GM19239 (cell line): ENCODE measurements around the gene ABTB2.
"Not testable (repeated sequence)": the region's sequence is repeated elsewhere in the genome, so short reads cannot be mapped to it uniquely, and the experiment has no call there.

Source experiments
- DNase-seq: peaks from one replicate; pipeline ENCODE4 v3.0.0; 2011; ENCODE audit warnings: low spot score; ENCODE audit not compliant: insufficient read length
- FAIRE-seq: peaks from 2 replicates; lab custom pipeline; 2011; peaks lifted over from hg19 to GRCh38; lab: Jason Lieb, UNC

Gene ABTB2

DNA sequence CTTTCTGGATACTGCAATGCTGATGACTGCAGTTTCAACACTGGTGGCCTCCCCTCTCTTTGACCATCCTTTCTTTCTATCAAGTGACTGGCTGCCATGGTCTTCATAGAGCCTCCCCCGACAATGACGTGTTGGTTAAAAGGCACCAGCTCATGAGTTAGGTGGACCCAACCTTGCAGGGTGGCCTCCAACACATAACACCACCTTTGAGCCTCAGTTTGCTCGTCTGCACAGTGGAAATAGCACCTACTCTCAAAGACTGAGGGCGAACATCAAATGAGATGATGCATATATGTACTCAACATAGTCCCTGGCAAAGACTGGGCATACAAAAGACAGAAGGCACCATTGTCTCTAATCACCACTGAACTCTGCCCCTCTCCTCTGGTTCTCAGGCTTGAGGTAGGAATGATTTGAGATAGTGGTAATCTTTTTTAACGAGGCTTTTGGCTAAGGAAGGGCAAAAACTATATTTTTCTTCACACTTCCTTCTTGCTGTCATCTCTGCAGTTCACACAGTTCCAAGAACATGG lies 133.3 kb downstream of the ABTB2 start:
- DNase-seq (no peak), FAIRE-seq (no peak)

DNA sequence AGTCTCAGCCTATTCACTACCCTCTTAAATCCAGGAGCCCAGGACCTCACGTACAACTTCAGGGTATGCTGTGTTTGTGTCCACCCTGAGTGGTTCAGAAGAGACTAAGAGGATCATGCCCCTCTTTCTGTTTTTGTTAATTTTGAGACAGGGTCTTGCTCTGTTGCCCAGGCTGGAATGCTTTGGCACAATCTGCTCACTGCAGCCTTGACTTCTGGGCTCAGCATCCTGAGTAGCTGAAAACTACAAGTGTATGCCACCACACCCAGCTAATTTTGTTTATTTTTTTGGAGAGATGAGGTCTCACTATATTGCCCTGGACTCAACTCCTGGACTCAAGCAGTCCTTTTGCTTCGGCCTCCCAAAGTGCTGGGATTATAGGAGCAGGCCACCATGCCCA lies 133.9 kb downstream of the ABTB2 start:
- DNase-seq (no peak), FAIRE-seq (no peak)

DNA sequence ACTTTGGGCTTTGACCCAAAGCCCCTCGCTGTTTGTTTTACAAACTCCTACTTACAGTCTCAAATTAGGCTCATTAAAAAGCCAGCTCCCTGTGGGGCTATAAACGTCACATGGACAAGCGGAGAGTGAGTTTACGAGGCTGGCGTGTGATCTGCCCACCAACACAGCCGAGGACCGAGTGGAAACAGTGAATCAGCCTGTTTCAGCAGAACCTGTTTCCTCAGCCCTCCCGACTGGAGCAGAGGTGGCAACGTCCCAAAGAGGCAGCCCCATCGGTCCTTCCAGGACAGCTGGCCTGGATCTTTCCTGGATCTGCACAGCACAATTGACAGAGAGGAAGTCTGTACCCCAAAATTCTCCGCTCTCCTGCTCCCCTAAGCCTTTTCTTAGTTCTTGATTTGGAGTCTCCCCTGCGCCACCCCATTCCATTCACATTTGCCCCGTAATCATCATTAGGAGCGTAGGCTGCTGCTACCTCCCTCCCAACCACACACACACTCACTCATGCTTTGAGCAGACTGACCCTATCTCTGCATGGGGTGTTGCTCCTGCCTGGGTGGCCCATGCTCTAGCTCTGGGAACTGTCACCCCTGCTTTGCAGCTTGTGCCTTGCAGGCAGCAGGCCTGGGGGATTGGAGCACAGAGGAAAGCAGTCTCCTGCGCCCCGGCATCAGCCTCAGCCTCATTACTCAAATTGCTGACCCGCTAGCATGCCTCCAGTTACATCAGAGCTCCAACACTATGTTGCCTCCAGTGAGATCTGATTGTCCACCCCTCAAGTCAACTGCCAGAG lies 134.6 kb downstream of the ABTB2 start:
- DNase-seq (no peak), FAIRE-seq (no peak)

DNA sequence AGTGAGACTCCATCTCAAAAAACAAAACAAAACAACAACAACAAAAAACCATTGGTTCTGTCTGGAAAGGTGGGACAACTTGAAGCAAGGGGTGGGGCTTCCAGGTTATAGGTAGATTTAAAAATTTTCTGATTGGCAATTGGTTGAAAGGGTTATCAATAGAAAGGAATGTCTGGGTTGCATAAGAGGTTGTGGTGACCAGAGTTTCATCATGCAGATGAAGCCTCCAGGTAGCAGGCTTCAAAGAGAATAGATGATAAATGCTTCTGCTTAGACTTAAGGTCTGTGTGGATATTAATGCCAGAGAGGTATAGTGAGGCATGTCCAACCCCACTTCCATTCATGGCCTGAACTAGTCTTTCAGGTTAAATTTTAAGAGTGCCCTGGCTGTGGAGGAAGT lies 135.8 kb downstream of the ABTB2 start:
- DNase-seq (no peak), FAIRE-seq (no peak)

DNA sequence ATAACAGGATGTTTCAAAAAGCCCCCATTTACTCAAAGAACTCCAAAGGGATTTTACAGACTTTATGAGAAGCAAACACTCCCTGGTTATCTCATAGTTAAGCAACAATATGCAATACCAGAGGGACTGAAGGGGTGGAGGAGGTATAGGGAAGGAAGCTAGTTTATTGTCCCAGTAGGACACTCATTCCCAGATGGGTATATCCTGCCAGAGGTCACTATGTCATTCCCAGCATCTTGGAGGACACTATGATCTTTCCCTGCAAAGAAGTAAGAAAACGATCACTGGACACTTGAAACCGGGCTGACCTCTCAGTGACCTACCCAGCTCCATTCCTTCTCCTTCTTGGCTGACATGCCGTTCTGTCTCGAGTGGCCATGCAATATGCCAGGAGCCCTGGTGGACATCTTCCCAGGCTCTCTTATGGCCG lies 137.9 kb downstream of the ABTB2 start:
- FAIRE-seq, result no peak
- DNase-seq, result no peak

DNA sequence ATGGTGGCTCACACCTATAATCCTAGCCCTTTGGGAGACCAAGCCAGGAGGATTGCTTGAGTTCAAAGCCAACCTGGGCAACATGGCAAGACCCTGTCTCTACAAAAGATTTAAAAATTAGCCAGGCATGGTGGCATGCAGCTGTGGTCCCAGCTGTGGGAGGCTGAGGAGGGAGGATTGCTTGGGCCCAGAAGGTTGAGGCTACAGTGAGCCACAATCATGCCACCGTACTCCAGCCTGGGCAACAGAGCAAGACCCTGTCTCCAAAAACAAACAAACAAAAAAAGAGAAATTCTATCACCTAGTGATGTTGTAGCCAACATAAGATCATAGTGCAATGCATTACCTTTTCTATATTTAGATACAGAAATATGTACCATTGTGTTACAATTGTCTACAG lies 138.5 kb downstream of the ABTB2 start:
- DNase-seq, result no peak
- no peak for FAIRE-seq

DNA sequence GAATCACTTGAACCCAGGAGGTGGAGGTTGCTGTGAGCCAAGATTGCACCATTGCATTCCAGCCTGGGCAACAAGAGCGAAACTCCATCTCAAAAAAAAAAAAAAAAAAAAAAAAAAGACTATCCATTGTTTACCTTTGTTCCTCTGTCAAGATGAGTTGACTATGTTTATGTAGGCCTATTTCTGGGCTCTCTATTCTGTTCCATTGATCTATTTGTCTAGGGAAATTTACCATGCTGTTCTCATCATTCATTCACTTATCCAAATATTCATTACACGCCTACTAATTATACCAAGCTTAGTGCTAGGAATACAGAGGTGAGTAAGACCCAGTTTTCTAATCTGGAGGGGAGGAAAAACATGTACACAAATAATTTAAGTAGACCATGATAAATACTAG lies 139.1 kb downstream of the ABTB2 start:
- not testable (repeated sequence) for FAIRE-seq, DNase-seq

DNA sequence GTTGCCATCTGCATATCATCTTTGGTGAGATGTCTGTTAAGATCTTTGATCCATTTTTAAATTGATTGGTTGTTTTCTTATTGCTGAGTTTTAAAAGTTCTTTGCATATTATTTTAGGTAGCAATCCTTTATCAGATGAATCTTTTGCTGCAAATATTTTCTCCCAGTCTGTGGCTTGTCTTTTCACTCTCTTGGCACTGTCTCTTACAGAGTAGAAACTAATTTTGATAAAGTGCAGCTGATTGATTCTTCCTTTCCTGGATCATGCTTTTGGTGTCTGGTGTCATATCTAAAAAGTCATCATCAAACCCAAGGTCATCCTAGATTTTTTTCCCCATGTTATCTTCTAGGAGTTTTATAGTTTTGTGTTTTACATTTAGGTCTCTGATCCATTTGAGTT lies 139.7 kb downstream of the ABTB2 start:
- no peak for FAIRE-seq

DNA sequence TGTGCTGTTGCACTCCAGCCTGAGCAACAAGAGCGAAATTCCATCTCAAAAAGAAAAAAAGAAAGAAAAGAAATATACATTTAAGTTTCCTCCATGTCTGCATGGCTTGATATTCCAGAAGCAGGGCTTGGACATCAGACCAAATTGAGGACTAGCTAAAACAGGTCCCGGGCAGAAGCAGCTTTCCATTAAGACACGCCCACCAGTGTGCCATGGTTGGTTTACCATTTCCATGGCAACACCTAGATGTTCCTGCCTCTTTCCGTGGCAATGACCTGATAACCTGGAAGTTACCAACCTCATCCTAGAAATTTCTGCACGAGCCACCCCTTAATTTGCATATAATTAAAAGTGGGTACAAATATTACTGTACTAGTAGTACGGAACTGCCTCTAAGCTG lies 141.1 kb downstream of the ABTB2 start:
- no peak for FAIRE-seq
- no peak for DNase-seq

More for the DNA sequence above, 139.7 kb downstream of the ABTB2 start:
- no peak for DNase-seq

DNA sequence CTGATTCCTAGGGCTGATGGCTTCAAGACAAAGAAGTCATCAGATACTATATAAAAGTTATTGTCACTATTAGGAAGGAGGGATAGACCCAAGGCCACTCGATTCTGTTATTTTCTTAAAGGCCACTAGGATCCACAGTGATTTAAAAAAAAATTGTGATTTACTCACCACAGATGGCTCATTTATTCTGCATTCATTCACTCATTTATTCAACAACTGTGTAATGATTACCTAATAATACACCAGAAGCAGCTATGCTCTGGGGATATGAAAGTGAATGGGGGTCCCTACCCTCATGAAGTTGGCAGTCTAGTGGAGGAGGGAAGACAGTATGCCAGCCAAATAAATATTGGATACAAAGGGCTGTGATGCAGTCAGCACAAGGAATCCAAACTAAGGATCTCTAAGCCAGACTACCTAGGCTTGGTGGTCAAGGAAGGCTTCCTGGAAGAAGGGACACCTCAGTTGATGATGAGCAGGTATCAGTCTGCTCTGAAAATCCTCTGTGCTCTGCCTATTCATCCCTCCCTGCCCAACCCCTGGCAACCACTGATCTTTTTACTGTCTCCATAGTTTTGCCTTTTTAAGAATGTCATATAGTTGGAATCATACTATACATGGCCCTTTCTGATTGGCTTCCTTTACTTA lies 141.9 kb downstream of the ABTB2 start:
- FAIRE-seq (no peak), DNase-seq (no peak)

DNA sequence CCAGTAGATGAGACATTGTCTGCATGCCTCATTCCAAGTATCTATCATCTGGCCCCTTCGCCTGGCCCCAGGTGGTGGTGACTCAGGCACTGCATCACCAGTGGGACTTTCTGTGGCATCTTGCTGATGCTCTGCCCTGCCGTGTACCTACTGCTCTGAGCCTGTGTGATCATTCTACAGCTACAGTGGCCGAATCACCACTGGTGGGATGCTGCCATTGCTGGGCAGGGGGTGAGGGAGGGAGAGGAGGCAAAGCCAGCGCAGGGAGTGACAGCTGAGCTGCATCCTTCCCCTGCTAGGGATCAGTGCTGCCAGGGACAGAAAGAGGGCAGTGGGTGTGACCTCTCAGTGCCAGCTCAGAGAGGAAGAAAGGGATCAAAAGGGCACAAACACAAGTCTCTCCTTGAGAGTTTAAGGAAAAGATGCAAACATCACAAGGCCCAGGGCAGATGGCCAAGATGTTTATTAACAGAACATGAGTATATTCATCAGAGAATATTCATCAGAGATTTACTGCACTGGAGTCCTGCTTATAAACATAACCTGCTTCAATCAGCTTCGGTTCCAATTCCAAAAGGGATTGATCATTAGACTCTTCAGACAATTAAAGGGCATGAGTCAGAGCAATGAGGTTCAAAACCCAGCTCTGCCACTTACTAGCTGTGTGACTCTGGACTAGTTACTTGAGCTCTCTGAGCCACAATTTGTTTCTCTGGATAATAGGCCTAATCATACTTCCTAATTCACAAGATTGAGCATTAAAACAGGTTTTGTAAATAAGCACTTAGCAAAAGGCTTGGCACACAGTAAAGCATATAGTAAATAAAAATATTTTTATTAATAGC lies 142.6 kb downstream of the ABTB2 start:
- FAIRE-seq (no peak), DNase-seq (no peak)

DNA sequence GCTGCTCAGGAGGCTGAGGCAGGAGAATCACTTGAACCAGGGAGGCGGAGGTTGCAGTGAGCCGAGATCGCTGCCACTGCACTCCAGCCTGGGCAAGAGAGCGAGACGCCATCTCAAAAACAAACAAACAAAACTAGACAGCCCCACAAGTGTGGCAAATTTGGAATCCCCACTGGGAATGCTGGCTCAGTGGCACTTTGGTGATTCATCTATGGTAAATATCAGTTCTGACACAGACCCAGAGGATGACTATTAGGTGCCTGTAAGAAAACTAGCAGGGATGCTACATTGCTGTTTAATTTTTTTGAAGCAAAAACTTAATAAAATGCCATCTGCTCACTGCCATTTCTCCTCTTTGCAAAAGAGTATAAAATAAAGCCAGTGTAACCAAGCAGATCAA lies 144.4 kb downstream of the ABTB2 start:
- no peak for FAIRE-seq
- DNase-seq, result no peak

DNA sequence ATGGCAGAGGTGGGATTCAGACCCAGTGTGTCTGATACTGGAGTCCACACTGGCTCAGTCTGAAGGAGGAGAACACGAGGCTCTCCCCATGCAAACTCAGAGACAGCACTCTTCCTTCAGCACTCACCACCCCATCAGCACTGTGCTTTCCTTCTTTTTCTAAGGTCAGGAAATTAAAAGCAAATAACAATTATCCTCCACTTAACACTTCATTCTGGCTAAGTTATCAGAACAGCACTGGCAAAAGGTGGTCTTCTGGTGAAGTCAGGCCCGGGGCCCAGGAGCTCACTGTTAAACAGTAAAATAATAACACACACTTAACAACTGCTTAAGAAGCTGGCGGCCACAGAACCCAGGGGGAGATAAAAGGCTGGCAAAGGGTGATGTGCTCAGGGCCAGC lies 145.2 kb downstream of the ABTB2 start:
- DNase-seq (no peak), FAIRE-seq (no peak)

DNA sequence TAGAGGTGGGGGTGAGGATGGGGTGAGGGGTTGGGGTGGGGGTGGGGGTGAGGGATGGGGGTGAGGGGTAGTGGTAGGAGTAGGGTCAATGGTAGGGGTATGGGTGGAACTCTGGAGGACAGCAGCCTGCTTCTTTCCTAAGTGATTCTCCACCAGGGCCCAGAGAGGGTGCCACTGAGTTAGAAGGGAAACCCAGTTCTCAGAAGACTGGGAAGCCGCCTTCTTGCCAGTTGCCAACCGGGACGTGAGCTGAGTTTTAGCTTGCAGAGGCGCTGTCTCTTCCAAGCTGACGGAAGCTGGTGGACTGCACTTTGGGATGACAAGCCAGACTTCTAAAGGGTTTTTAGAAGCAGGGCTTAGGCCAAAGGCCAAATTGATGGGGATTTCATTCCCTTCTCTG lies 148.0 kb downstream of the ABTB2 start:
- FAIRE-seq (no peak), DNase-seq (no peak)

DNA sequence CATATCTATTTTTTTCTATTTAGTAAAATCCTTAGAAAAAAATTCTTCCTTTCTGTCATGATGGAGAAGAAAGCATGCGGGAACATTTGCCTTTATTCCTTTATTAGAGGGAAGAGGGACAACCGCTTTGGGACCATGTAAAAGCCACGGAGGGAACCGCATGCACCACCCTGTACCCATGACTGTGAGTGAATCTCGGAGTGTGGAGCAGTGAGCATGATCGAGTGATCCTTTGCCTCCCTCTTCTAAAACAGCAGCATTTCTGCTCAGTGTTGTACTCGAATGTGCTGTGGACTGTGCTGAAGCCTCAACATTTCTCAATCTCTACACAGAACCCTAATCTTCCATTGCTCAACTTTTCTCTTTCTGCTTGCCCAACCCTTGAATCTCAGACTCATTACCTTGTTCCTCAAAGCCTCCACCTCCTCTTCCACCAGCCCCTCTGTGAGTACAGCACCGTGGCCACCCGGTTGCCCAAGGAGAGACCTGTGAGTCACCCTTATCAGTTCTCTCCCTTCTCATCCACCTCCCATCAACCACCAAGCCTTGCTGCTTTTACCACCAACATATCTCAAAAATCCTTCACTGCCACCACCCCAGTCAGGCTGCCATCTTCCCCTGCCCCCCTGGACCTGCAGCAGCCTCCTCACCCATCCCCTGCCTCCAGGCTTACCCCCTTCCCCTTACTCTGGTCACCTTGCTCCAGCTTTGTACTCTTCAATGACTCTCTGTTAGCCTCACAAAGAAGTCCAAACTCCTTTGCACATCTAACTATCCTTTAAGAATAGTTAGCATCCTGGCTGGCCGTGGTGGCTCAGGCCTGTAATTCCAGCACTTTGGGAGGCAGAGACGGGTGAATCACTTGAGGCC lies 149.3 kb downstream of the ABTB2 start:
- FAIRE-seq (no peak), DNase-seq (no peak)

DNA sequence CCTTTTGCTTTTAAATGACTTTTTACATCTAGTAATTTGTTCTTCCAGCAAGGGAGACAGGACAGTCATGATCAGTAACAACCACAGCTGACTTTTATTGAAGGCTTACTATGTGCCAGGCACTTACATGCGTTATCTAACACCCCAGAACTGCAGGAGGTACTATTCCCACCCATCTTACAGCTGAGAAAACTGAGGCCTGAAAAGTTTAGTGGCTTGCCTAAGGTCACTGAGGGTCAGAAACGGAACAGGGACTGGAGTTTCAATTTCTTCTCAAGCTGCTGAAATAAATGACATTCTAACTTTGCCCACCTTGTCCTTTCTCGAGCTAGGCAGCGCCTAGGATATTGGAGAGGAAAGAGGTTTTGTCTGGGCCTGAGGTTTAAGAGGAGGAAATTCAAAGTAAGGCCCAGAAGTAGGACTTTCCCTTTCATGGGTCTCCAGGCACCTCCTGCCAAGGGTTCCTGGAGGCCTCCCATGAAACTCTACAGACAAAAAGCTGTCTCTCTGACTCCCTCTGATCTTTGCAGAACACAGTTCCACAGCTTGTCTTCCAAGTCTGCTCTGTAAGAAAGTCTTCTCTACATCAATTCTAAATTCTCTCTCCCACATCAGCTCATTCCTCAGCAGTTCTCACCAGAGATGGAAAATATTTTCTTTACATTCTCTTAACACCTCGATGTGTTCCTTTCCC lies 150.2 kb downstream of the ABTB2 start:
- no peak for DNase-seq
- FAIRE-seq, result no peak

DNA sequence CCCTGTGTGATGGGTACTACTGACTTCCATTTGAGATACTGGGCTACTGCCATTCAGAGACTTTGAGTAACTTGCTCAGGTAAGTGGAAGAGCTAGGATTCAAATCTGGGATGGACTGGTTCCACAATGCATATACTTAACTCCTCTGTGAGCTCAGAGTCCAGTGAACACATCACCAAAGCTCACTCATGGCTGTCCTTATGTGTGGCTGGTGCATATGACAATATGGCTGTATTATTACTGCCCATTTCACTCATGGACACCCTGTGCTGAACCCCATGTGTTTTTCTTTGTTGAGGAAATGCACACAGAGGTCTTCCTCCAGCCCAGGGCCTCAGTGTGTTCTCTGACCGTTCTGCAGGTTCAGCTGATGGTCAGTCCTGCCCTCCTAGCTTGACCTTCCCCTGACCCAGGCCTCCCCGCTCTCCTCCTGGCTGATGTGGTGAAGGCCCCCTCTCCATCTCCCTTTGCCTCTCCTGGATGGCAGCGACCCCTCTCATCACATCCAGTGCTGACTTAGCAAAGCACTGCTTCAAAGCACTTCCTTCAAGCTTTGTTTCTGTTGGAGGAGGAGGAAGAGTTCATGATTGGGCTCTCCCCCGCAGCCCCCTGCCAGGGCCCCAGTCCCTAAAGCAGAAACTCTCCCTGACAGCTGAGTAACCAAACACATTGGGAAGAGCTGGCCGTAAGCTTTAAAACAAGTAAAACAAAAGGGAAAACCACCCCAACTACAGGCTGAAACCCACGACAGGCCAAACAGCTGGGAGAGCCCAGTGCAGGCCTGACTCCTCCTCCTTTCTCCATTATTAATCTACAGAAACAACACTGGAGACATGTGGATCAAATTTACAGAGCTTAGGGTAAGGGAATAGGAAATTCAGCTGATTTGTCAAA lies 151.2 kb downstream of the ABTB2 start:
- FAIRE-seq, result peak; percentile 42
- DNase-seq, result no peak

DNA sequence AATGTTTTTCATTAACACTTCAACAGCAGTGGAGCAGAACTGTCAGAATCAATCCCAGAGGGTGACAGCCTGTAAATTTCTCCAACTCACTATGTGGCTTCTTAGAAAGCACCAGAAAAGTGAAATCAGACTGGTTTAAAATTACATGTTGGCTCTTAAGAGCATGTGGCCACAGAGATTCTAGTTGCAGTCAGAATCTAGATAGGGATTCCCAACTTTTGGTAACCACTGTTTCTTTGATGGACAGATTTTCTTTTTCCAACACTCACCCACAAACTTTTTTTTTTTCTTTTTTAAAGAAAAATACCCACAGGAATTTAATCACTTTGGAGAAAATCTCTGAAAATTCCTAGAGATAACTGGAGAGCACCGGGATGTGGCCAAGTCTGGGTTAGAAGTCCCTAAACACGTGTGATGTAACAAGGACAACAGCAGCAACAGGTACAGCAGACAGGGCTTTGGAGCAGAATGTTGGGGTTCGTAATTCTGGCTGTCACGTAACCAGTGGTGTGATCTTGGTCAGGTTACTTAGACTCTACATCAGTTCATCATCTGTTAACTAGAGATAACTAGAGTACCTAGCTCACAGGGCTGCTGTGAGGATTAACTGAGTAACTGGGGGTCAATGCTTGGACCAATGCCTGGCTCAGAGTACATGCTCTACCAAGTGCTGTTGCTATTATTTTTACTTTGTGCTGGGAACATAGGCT lies 152.3 kb downstream of the ABTB2 start:
- DNase-seq (no peak), FAIRE-seq (no peak)
